Endothelial cell of umbilical vein (primary cell): Measurements from ENCODE around the gene SORCS3. TPM values are rescaled to one million over a fixed set of nuclear protein-coding genes. Genes with fewer than 3 reads are reported as not detected.

ENCODE experiments used
- BruUV-seq: library from RNA; stranded (reverse); fragments of 400-500 nt; replicated peaks from 2 replicates; lab custom pipeline; 2021; lab: Mats Ljungman, UMichigan
- CTCF ChIA-PET: fragments of 300-600, 350-600 bp; sonication (Branson Sonifier 250); formaldehyde crosslinking; loops from one replicate; lab custom pipeline; 2021; ENCODE audit warnings: antibody characterized with exemption, inconsistent platforms; lab: Charles Lee
- POLR2A ChIA-PET: fragments of 300-600, 350-600 bp; sonication (Branson Sonifier 250); formaldehyde crosslinking; loops from one replicate; lab custom pipeline; 2021; ENCODE audit warnings: antibody characterized with exemption, inconsistent platforms; lab: Charles Lee
- DNase-seq: peaks from one replicate; pipeline ENCODE4 v3.0.0-alpha.2; 2011; ENCODE audit warnings: low read depth, low spot score
- FAIRE-seq: peaks from 2 replicates; lab custom pipeline; 2011; peaks lifted over from hg19 to GRCh38; lab: Jason Lieb, UNC
- H2AFZ ChIP-seq: 2 replicates; pipeline ENCODE4 v1.6.0; 2012; ENCODE audit warnings: low read depth, low read length, control low read depth, inconsistent platforms
- H3K27ac ChIP-seq: 2 replicates; pipeline ENCODE4 v1.5.1; 2011; ENCODE audit warnings: low read depth, mild to moderate bottlenecking, control low read depth, low read length, moderate library complexity; ENCODE audit not compliant: insufficient read depth
- H3K27me3 ChIP-seq, 2 experiments: 2 replicates each; pipeline versions ENCODE4 v1.6.0 to v1.6.1; 2011; ENCODE audit warnings: low read length in 2 of 2, mixed read lengths in 1 of 2; ENCODE audit not compliant: control insufficient read depth in 2 of 2, insufficient read depth in 2 of 2
- H3K36me3 ChIP-seq, 2 experiments: 2 replicates in 1 of 2; 3 replicates in 1 of 2; pipeline ENCODE4 v1.5.1; 2011; ENCODE audit warnings: low read length in 2 of 2, mild to moderate bottlenecking in 1 of 2, moderate library complexity in 1 of 2; ENCODE audit not compliant: control insufficient read depth in 2 of 2, insufficient read depth in 2 of 2; ENCODE audit errors: extremely low read depth in 1 of 2
- H3K4me1 ChIP-seq: 3 replicates; pipeline ENCODE4 v1.5.1; 2011; ENCODE audit warnings: mild to moderate bottlenecking, low read length; ENCODE audit not compliant: control insufficient read depth, insufficient read depth; ENCODE audit errors: extremely low read depth
- H3K4me2 ChIP-seq: 2 replicates; pipeline ENCODE4 v1.6.1; 2011; ENCODE audit warnings: low read length, control low read depth, mixed read lengths; ENCODE audit not compliant: insufficient read depth
- H3K4me3 ChIP-seq, 3 experiments: fragments of 200-600 bp in 1 of 3; sonication (generic), shearing (Covaris generic) in 1 of 3; replicated peaks in 1 of 3; 2 replicates each; pipeline ENCODE4 v1.5.1; 2011 to 2016; ENCODE audit warnings: control low read depth in 3 of 3, low read length in 3 of 3, mild to moderate bottlenecking in 2 of 3, inconsistent platforms in 1 of 3, low read depth in 1 of 3, moderate library complexity in 1 of 3; ENCODE audit not compliant: insufficient read depth in 1 of 3
- H3K79me2 ChIP-seq: 2 replicates; pipeline ENCODE4 v1.6.0; 2012; ENCODE audit warnings: low read length, inconsistent platforms; ENCODE audit not compliant: control insufficient read depth, insufficient read depth
- H3K9ac ChIP-seq: replicated peaks from 2 replicates; pipeline ENCODE3; 2011; ENCODE audit warnings: low read length, control low read depth; ENCODE audit not compliant: insufficient read depth; ENCODE audit errors: extremely low read depth
- H3K9me1 ChIP-seq: replicated peaks from 3 replicates; pipeline ENCODE4 v1.6.0; 2011; ENCODE audit warnings: mild to moderate bottlenecking, low read length; ENCODE audit not compliant: control insufficient read depth, insufficient read depth; ENCODE audit errors: extremely low read depth
- H3K9me3 ChIP-seq: replicated peaks from 2 replicates; pipeline ENCODE4 v1.5.1; 2012; ENCODE audit warnings: low read length, inconsistent platforms; ENCODE audit not compliant: control insufficient read depth, insufficient read depth
- H4K20me1 ChIP-seq: replicated peaks from 2 replicates; pipeline ENCODE3; 2011; ENCODE audit warnings: mild to moderate bottlenecking, low read length; ENCODE audit not compliant: control insufficient read depth, insufficient read depth; ENCODE audit errors: extremely low read depth
- CTCF ChIP-seq, 2 donors: IDR thresholded peaks; 1 replicate in 1 of 2; 2 replicates in 1 of 2; pipeline ENCODE4 v1.5.1; 2011; ENCODE audit warnings: low read length in 2 of 2, mild to moderate bottlenecking in 2 of 2, moderate library complexity in 2 of 2, control low read depth in 1 of 2, inconsistent platforms in 1 of 2, low read depth in 1 of 2; ENCODE audit not compliant: insufficient read depth in 1 of 2; ENCODE audit errors: extremely low read depth in 1 of 2
- EZH2 ChIP-seq: IDR thresholded peaks from 2 replicates; pipeline ENCODE4 v1.6.1; 2012; ENCODE audit warnings: borderline replicate concordance, low read depth, mild to moderate bottlenecking, moderate library complexity, low read length, inconsistent platforms; ENCODE audit not compliant: severe bottlenecking
- FOS ChIP-seq: IDR thresholded peaks from 2 replicates; pipeline ENCODE4 v1.6.1; 2011; ENCODE audit warnings: mild to moderate bottlenecking, low read length, moderate library complexity, borderline replicate concordance; ENCODE audit not compliant: insufficient read depth
- GATA2 ChIP-seq: IDR thresholded peaks from 2 replicates; pipeline ENCODE4 v1.7.0; 2011; ENCODE audit warnings: low read depth, mild to moderate bottlenecking, moderate library complexity, mixed read lengths, low read length; ENCODE audit not compliant: insufficient read length, insufficient read depth
- JUN ChIP-seq: IDR thresholded peaks from 2 replicates; pipeline ENCODE4 v1.6.1; 2011; ENCODE audit warnings: borderline replicate concordance, low read depth; ENCODE audit not compliant: insufficient read length, insufficient read depth
- MAX ChIP-seq: IDR thresholded peaks from 2 replicates; pipeline ENCODE4 v1.6.1; 2011; ENCODE audit not compliant: insufficient read depth, insufficient read length
- MYC ChIP-seq: IDR thresholded peaks from one replicate; pipeline ENCODE4 v1.6.1; 2011; ENCODE audit warnings: mild to moderate bottlenecking, low read depth, low read length
- POLR2A ChIP-seq: IDR thresholded peaks from 2 replicates; pipeline ENCODE4 v1.6.1; 2012; ENCODE audit warnings: low read depth, mild to moderate bottlenecking, control low read depth, low read length
- POLR2AphosphoS5 ChIP-seq: IDR thresholded peaks from 2 replicates; pipeline ENCODE4 v1.6.1; 2012; ENCODE audit warnings: low read depth, mild to moderate bottlenecking, control low read depth, low read length, moderate library complexity; ENCODE audit not compliant: insufficient read depth
- dilution Hi-C: fragments of 300-500 bp; cut with MboI; formaldehyde crosslinking; loops from one replicate; pipeline ENCODE4 v1.15.0; 2019; ENCODE audit warnings: low sequenced_read_pairs; ENCODE audit not compliant: extremely low pct_ligation_motif_present
- intact Hi-C: fragments of 100-400 bp; cut with micrococcal nuclease; formaldehyde crosslinking; loops from one replicate; pipeline ENCODE4 v1.10.0; 2022
- polyA plus RNA-seq, 4 experiments: library from polyadenylated mRNA; depleted of rRNA in 3 of 4; stranded (reverse) in 3 of 4; unstranded in 1 of 4; fragments of >200 nt; gene quantifications; 2 replicates each; pipeline versions ENCODE4 v1.2.1 to v1.2.3, GENCODE V29; 2011 to 2012; ENCODE audit warnings: missing spikeins in 1 of 4
- total RNA-seq: library from RNA; stranded (reverse); gene quantifications from 2 replicates; pipeline ENCODE4 v1.2.3, GENCODE V29; 2021

SORCS3 gene
- total and polyA plus RNA-seq, 2 donors (not counting 3 experiments of a cell fraction or from before 2014, with no cell fraction given): not detected

DNA sequence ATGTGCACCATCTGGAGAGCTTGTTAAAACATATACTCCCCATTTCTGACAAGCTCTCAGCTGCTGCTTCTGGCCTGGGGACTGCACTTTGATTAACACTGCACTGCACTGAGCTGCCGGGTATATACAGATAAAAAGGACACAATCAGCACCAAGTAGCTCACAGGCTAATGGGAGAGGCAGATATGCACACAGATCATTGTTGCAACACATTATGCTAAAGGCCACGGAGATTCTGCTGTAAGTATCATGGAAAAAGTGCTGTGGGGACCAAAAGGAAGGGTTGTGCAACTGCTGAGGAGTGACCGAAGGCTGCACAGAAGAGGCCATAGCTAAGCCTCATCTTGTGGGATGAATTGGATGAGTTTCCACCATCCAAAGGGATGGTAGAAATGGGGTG, 455.2 kb downstream of the SORCS3 start:
- Histone ChIP-seq H4K20me1 (no peaks in the 10 kb centered on the region), H2AFZ (no peak overlapping the region), H3K36me3 (no peaks in the 10 kb centered on the region), H3K9ac (no peak overlapping the region), H3K9me3 (peaks cover 5% of the 10 kb centered on the region), H3K9me1 (no peaks in the 10 kb centered on the region), H3K4me1 (no peaks in the 10 kb centered on the region), H3K79me2 (no peaks in the 10 kb centered on the region), H3K4me3 (no peak overlapping the region), H3K4me2 (no peak overlapping the region), H3K27me3 (no peaks in the 10 kb centered on the region), H3K27ac (no peak overlapping the region)
- intact Hi-C loops: no loop called here
- POLR2A ChIA-PET: no interaction called here
- DNase-seq (no peak), FAIRE-seq (no peak)
- dilution Hi-C loops: no loop called here
- TF ChIP-seq POLR2AphosphoS5 (no peak), MAX (no peak), EZH2 (no peak), GATA2 (no peak), POLR2A (no peak), FOS (no peak), MYC (no peak), JUN (no peak), CTCF (IDR thresholded peaks at IDR 0.05; ENCODE audit: extremely low read depth in 1 of 2, insufficient read depth in 1 of 2, low read depth in 1 of 2, low read length in 2 of 2) (no peak)
- CTCF ChIA-PET: no interaction called here
- no TSS peak for BruUV-seq
